HFFc6 (cell line): ENCODE measurements around the gene RTP4. TPM values are rescaled to one million over a fixed set of nuclear protein-coding genes. Genes with fewer than 3 reads are reported as not detected.

Experiments
- DNase-seq: peaks from one replicate; pipeline ENCODE4 v3.0.0-alpha.2; 2018
- H3K27ac Mint-ChIP-seq: 2 replicates; pipeline ENCODE4 v1.8.0; 2020; ENCODE audit warnings: mild to moderate bottlenecking, mixed read lengths
- H3K27me3 Mint-ChIP-seq: 2 replicates; pipeline ENCODE4 v1.8.0; 2021; ENCODE audit warnings: mild to moderate bottlenecking, moderate library complexity, mixed read lengths; ENCODE audit not compliant: insufficient read depth
- H3K36me3 Mint-ChIP-seq: 2 replicates; pipeline ENCODE4 v1.8.0; 2021; ENCODE audit warnings: low read depth, mixed read lengths
- H3K4me1 Mint-ChIP-seq: 2 replicates; pipeline ENCODE4 v1.8.0; 2020; ENCODE audit warnings: low read depth, mixed read lengths
- H3K4me3 Mint-ChIP-seq: 2 replicates; pipeline ENCODE4 v1.8.0; 2020; ENCODE audit warnings: mild to moderate bottlenecking, moderate library complexity, mixed read lengths
- H3K9me3 Mint-ChIP-seq: 2 replicates; pipeline ENCODE4 v1.8.0; 2020; ENCODE audit warnings: mild to moderate bottlenecking, mixed read lengths
- total RNA-seq, 6 experiments: library from RNA; stranded (reverse); fragmentation: NEBNext Ultra II Directional; extraction: Animal tissue kit (Norgen Biotek cat#: 25700); gene quantifications; 2 replicates in 1 of 6; 3 replicates in 5 of 6; pipeline ENCODE4 v1.2.3, GENCODE V29; 2021
- TF ChIP-seq, protein P1 (sequence below): fragments of 200-600 bp; sonication (generic); IDR thresholded peaks from 2 replicates; pipeline ENCODE4 v1.5.0; 2021; ENCODE audit warnings: antibody characterized with exemption, mild to moderate bottlenecking

RTP4 gene
- total RNA-seq, 6 experiments from 2014 or later: 0.13 TPM; not detected in 5

DNA sequence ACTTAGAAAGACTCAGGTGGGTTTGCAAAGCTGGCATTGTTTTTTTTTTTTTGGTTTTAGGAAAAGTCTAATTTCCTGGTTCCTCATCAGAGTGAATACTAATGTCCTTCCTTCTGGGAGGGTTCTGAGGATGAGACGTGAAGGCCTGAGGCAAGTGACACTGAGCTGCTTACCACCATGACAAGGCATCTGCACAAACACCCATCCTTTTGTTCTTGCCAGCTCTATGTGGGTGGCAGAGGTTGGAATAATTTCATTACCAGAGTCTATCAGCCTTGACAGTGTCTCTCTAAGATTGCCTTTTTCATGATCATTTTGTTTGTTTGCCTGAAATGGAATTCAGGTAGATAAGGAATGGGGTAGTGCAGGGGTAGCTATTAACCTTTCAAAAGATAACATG lies 17.1 kb downstream of the RTP4 start:
- Mint-ChIP-seq H3K4me1 (peaks cover 9% of the 10 kb centered on the region), H3K27me3 (no peaks in the 10 kb centered on the region; the same call in 1 of the 2 replicates), H3K27ac (no peak overlapping the region), H3K4me3 (no peak overlapping the region), H3K9me3 (no peaks in the 10 kb centered on the region), H3K36me3 (no peaks in the 10 kb centered on the region)
- DNase-seq: no peak
- TF ChIP-seq, protein P1, sequence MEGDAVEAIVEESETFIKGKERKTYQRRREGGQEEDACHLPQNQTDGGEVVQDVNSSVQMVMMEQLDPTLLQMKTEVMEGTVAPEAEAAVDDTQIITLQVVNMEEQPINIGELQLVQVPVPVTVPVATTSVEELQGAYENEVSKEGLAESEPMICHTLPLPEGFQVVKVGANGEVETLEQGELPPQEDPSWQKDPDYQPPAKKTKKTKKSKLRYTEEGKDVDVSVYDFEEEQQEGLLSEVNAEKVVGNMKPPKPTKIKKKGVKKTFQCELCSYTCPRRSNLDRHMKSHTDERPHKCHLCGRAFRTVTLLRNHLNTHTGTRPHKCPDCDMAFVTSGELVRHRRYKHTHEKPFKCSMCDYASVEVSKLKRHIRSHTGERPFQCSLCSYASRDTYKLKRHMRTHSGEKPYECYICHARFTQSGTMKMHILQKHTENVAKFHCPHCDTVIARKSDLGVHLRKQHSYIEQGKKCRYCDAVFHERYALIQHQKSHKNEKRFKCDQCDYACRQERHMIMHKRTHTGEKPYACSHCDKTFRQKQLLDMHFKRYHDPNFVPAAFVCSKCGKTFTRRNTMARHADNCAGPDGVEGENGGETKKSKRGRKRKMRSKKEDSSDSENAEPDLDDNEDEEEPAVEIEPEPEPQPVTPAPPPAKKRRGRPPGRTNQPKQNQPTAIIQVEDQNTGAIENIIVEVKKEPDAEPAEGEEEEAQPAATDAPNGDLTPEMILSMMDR: no peak

DNA sequence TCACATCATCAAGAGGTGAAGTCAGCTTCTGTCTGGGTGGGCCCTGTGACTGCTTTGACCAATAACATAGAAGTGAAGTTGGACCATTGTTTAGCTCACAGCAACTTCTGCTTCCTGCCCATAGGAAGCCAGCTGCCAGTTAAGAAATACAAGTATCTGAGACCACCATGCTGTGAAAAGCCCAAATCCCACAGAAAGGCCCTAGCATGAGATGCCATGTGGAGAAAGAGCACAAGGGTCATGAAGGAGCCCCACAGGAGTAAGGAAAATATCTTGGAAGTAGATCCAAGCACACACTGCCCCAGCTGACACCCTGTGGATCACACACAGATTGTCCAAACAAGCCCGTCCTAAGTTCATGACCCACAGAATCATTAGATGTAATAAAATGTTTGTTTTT lies 28.5 kb downstream of the RTP4 start:
- DNase-seq: no peak
- 0 out of 2 replicates have a peak, but pooled peaks cover 4% of the 10 kb centered on the region for H3K36me3 Mint-ChIP-seq
- H3K4me3 Mint-ChIP-seq: no peak overlapping the region
- no peaks in the 10 kb centered on the region for H3K27me3 Mint-ChIP-seq
- H3K4me1 Mint-ChIP-seq: no peaks in the 10 kb centered on the region
- H3K27ac Mint-ChIP-seq: no peak overlapping the region
- TF ChIP-seq, protein P1: no peak
- H3K9me3 Mint-ChIP-seq: no peaks in the 10 kb centered on the region

DNA sequence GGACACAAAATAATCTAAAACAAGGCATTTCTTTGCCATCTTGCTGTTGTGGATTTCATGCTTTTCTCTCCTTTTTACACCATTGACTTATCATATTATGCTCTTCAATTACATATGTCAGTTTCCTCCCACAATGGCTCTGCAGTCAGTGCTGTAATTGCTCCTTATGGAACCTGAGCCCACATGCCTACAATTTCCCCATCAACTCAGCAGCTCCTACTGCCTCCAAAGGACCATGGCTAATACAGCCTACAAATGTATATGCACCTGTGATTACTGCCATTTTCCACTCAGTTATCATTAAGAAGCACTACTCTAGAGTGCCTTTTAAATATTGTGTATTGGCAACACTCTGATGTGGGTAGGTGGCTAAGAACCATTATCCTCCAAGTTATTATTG lies 30.8 kb downstream of the RTP4 start:
- no peak for DNase-seq
- TF ChIP-seq, protein P1: no peak
- Mint-ChIP-seq H3K36me3 (0 out of 2 replicates have a peak, but pooled peaks cover 4% of the 10 kb centered on the region), H3K9me3 (no peaks in the 10 kb centered on the region), H3K4me3 (no peak overlapping the region), H3K27ac (no peak overlapping the region), H3K4me1 (peaks cover 14% of the 10 kb centered on the region), H3K27me3 (no peaks in the 10 kb centered on the region)

DNA sequence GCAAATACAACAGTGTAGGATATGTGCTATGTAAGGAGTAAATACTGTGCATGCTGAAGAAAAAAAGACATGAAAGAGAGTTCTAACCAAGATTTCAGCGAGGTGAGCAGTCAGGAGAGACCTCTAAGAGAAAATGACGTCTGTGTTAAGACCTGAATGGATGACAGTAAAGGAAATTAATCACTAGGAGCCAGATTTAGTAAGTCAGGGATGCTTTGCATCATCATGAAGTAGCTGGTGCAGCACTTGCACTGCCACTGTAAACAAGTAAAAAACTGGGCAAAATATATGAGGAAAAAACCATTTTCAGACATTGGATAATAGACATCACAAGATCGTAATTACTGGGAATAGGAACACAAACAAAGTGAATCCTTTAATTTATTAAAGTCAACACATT lies 32.6 kb downstream of the RTP4 start:
- H3K4me3 Mint-ChIP-seq: no peak overlapping the region
- H3K4me1 Mint-ChIP-seq: peaks cover 27% of the 10 kb centered on the region
- no peak overlapping the region for H3K27ac Mint-ChIP-seq
- TF ChIP-seq, protein P1: no peak
- DNase-seq: no peak
- 0 out of 2 replicates have a peak, but pooled peaks cover 4% of the 10 kb centered on the region for H3K36me3 Mint-ChIP-seq
- H3K9me3 Mint-ChIP-seq: no peaks in the 10 kb centered on the region
- no peaks in the 10 kb centered on the region for H3K27me3 Mint-ChIP-seq

DNA sequence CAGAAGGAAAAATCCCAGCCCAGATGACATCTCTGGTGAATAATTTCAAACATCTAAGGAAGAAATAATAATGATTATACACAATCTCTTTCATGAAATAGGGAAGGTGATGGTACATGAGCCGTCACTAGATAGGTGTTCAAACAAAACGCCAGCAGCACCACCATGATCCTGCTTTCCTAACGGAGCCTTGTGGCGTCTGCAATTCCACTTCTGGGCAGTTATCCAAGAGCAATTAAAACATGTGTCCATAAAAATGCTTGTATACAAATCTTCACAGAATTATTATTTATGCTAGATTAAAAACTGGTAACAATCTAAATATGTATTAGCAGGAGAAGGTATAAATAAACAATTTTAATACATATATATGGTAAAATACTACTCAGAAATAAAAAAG lies 33.7 kb downstream of the RTP4 start:
- TF ChIP-seq, protein P1: no peak
- H3K4me1 Mint-ChIP-seq: peaks cover 27% of the 10 kb centered on the region
- DNase-seq: no peak
- 0 out of 2 replicates have a peak, but pooled peaks cover 4% of the 10 kb centered on the region for H3K36me3 Mint-ChIP-seq
- no peak overlapping the region for H3K4me3 Mint-ChIP-seq
- H3K27me3 Mint-ChIP-seq: no peaks in the 10 kb centered on the region
- no peak overlapping the region for H3K27ac Mint-ChIP-seq
- H3K9me3 Mint-ChIP-seq: no peaks in the 10 kb centered on the region
